ENCODE measurements around the gene TMEM217. TPM values are rescaled to one million over a fixed set of nuclear protein-coding genes. Genes with fewer than 3 reads are reported as not detected.
A peak's percentile ranks its signal among the peaks of the same experiment; 100 is the strongest.

The TMEM217 gene
- total RNA-seq, 2 donors from 2014 or later: 6.8 to 9.3 TPM

GRCh38 chr6:37175332-37176267 is 82.3 kb downstream of the TMEM217 start:
- H3K27ac Mint-ChIP-seq: peak overlapping the region; percentile 99
- no peak for DNase-seq

DNA sequence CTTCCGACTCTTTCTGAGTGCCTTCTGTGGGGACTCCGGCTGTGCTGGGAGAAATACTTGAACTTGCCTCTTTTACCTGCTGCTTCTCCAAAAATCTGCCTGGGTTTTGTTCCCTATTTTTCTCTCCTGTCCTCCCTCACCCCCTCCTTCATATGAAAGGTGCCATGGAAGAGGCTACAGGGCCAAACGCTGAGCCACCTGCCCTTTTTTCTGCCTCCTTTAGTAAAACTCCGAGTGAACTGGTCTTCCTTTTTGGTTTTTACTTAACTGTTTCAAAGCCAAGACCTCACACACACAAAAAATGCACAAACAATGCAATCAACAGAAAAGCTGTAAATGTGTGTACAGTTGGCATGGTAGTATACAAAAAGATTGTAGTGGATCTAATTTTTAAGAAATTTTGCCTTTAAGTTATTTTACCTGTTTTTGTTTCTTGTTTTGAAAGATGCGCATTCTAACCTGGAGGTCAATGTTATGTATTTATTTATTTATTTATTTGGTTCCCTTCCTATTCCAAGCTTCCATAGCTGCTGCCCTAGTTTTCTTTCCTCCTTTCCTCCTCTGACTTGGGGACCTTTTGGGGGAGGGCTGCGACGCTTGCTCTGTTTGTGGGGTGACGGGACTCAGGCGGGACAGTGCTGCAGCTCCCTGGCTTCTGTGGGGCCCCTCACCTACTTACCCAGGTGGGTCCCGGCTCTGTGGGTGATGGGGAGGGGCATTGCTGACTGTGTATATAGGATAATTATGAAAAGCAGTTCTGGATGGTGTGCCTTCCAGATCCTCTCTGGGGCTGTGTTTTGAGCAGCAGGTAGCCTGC is 83.2 kb downstream of the TMEM217 start:
- ATAC-seq (replicated peaks in 1 of 2) (no peak), DNase-seq (no peak)
- peaks cover 39 to 57% of the 10 kb centered on the region in 2 donors for H3K36me3 Mint-ChIP-seq (ENCODE audit: insufficient read depth in 2 of 2)
- peaks cover 60% of the 10 kb centered on the region for H3K4me1 Mint-ChIP-seq (ENCODE audit: low read depth)
- peak overlapping the region; percentile 99 for H3K27ac Mint-ChIP-seq
- no peaks in the 10 kb centered on the region for H3K27me3 Mint-ChIP-seq (ENCODE audit: low read depth)
- H3K9me3 Mint-ChIP-seq: peaks cover 0 to 2% of the 10 kb centered on the region in 2 donors
- H3K4me3 Mint-ChIP-seq: peak overlapping the region; percentile 89 to 98

More at GRCh38 chr6:37175332-37176267, 82.3 kb downstream of the TMEM217 start:
- Mint-ChIP-seq H3K4me3 (peak overlapping the region; percentile 89 to 98), H3K36me3 (ENCODE audit: insufficient read depth in 2 of 2) (peaks cover 39 to 57% of the 10 kb centered on the region in 2 donors), H3K27me3 (ENCODE audit: low read depth) (no peaks in the 10 kb centered on the region), H3K4me1 (ENCODE audit: low read depth) (peaks cover 69% of the 10 kb centered on the region), H3K9me3 (peaks cover 0 to 2% of the 10 kb centered on the region in 2 donors)
- ATAC-seq (replicated peaks in 1 of 2): no peak

- Mint-ChIP-seq H3K4me1 (ENCODE audit: low read depth) (peaks cover 61% of the 10 kb centered on the region), H3K9me3 (peaks cover 0 to 2% of the 10 kb centered on the region in 2 donors)
- no peak for DNase-seq
Measured at GRCh38 chr6:37174196-37174514, 83.8 kb downstream of the TMEM217 start.

GRCh38 chr6:37173493-37174195 is 84.3 kb downstream of the TMEM217 start:
- Mint-ChIP-seq H3K4me3 (peak overlapping the region; percentile 89 to 98), H3K9me3 (peaks cover 0 to 2% of the 10 kb centered on the region in 2 donors), H3K36me3 (ENCODE audit: insufficient read depth in 2 of 2) (peaks cover 41 to 57% of the 10 kb centered on the region in 2 donors), H3K27me3 (ENCODE audit: low read depth) (no peaks in the 10 kb centered on the region), H3K27ac (peak overlapping the region; percentile 99), H3K4me1 (ENCODE audit: low read depth) (peaks cover 63% of the 10 kb centered on the region)
- ATAC-seq (replicated peaks in 1 of 2) (peak; percentile 25 to 31), DNase-seq (peak; percentile 63 to 70)

More at GRCh38 chr6:37174196-37174514, 83.8 kb downstream of the TMEM217 start:
- Mint-ChIP-seq H3K27ac (peak overlapping the region; percentile 99), H3K4me3 (peak overlapping the region; percentile 89 to 98), H3K27me3 (ENCODE audit: low read depth) (no peaks in the 10 kb centered on the region), H3K36me3 (ENCODE audit: insufficient read depth in 2 of 2) (peaks cover 41 to 57% of the 10 kb centered on the region in 2 donors)
- ATAC-seq (replicated peaks in 1 of 2): no peak

DNA sequence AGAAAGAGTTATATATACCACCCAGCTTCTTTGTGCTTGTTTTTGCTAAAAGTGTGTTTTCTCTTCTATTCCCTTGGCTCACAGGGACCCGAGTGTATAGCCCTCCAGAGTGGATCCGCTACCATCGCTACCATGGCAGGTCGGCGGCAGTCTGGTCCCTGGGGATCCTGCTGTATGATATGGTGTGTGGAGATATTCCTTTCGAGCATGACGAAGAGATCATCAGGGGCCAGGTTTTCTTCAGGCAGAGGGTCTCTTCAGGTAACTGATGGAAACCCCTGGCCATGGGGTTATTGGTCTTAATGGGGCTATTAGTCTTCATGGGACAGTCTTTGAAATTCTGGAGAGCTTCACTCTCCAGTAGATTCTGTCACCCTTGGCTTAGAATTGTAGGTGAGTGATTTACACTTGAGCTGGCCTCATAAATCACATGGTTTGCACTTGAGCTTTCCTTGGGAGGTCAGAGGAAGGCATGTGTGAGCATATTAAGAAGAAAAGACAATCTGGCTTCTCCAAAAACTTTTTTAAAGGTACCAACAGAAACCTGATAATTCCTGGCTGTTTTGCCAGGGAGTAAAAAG is 84.9 kb downstream of the TMEM217 start:
- H3K27ac Mint-ChIP-seq: peak overlapping the region; percentile 99
- H3K27me3 Mint-ChIP-seq (ENCODE audit: low read depth): no peaks in the 10 kb centered on the region
- peak overlapping the region; percentile 89 to 98 for H3K4me3 Mint-ChIP-seq
- H3K36me3 Mint-ChIP-seq (ENCODE audit: insufficient read depth in 2 of 2): peaks cover 41 to 57% of the 10 kb centered on the region in 2 donors
- peaks cover 0 to 1% of the 10 kb centered on the region in 2 donors for H3K9me3 Mint-ChIP-seq
- peaks cover 64% of the 10 kb centered on the region for H3K4me1 Mint-ChIP-seq (ENCODE audit: low read depth)
- no peak for DNase-seq
- no peak for ATAC-seq (replicated peaks in 1 of 2)

DNA sequence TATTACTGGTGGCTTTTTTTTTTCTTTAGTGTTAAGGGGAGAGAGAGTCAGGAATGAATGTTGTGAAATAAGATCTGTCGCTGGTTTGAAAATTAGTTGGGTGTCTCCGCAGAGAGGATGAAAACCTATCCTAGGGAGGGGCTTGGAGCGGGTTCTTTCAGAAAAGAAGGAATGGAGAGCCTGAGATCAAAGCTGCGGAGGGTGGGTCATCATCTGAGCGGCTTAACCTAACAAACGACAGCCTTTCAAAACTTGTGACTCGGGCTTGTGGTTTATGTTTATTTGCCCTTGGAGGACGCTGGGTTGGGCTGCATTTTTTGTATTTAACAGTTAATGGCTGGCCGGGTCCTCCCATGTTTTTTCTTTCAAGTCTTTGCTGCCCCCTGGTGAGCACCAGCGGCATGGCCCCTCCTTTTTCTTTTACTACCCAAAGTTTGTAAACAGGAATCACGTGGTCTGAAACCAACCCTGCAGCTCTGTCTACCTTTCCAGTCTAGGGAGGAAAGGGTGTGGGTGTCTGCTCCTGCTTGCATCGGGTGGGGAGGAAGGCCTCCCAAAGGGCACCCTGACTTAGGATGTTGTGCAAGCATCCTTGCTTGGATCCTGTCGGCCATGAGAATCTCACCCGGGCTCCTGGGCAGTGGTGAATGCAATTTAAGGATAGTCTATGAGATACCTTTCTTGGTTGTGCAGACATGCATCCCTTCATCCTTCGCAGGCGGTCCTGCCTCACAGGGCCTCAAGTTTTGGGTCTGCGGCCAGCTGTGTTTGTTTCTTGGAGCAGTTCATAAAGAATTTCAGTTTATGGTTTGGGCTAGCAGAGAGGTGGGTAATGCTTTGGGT is 85.8 kb downstream of the TMEM217 start:
- Mint-ChIP-seq H3K4me1 (ENCODE audit: low read depth) (peaks cover 61% of the 10 kb centered on the region), H3K9me3 (no peaks in the 10 kb centered on the region), H3K27ac (peak overlapping the region; percentile 99), H3K36me3 (ENCODE audit: insufficient read depth in 2 of 2) (peaks cover 41 to 57% of the 10 kb centered on the region in 2 donors), H3K4me3 (peak overlapping the region; percentile 89 to 98), H3K27me3 (ENCODE audit: low read depth) (no peaks in the 10 kb centered on the region)
- DNase-seq (peak; percentile 89 to 92), ATAC-seq (replicated peaks in 1 of 2) (peak; percentile 2 to 8)

- peak overlapping the region; percentile 99 for H3K27ac Mint-ChIP-seq
- DNase-seq (peak; percentile 49 to 54), ATAC-seq (replicated peaks in 1 of 2) (no peak)
- H3K27me3 Mint-ChIP-seq (ENCODE audit: low read depth): no peaks in the 10 kb centered on the region
- no peaks in the 10 kb centered on the region for H3K9me3 Mint-ChIP-seq
- peak overlapping the region; percentile 89 to 98 for H3K4me3 Mint-ChIP-seq
- peaks cover 40 to 54% of the 10 kb centered on the region in 2 donors for H3K36me3 Mint-ChIP-seq (ENCODE audit: insufficient read depth in 2 of 2)
- peaks cover 53% of the 10 kb centered on the region for H3K4me1 Mint-ChIP-seq (ENCODE audit: low read depth)
Measured at GRCh38 chr6:37171201-37171969, 86.6 kb downstream of the TMEM217 start.

DNA sequence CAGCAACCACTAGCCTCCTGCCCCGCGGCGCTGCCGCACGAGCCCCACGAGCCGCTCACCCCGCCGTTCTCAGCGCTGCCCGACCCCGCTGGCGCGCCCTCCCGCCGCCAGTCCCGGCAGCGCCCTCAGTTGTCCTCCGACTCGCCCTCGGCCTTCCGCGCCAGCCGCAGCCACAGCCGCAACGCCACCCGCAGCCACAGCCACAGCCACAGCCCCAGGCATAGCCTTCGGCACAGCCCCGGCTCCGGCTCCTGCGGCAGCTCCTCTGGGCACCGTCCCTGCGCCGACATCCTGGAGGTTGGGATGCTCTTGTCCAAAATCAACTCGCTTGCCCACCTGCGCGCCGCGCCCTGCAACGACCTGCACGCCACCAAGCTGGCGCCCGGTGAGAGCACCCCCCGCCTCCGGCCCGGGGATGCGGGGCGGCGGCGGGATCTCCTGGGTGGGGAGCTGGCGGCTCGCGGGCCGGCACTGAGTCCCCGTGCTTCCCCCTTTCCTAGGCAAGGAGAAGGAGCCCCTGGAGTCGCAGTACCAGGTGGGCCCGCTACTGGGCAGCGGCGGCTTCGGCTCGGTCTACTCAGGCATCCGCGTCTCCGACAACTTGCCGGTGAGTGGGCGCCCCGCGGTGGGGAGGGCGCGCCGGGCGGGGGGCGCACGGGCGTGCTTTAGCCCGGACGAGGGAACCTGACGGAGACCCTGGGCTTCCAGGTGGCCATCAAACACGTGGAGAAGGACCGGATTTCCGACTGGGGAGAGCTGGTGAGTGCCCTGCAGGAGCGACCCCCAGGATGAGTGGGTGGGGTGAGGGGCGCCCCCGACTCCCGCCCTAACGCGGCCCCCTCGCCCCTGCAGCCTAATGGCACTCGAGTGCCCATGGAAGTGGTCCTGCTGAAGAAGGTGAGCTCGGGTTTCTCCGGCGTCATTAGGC is 87.4 kb downstream of the TMEM217 start:
- Mint-ChIP-seq H3K27me3 (ENCODE audit: low read depth) (no peaks in the 10 kb centered on the region), H3K9me3 (no peaks in the 10 kb centered on the region), H3K4me1 (ENCODE audit: low read depth) (peaks cover 45% of the 10 kb centered on the region), H3K27ac (peak overlapping the region; percentile 99), H3K4me3 (peak overlapping the region; percentile 89 to 98), H3K36me3 (ENCODE audit: insufficient read depth in 2 of 2) (peaks cover 40 to 47% of the 10 kb centered on the region in 2 donors)
- ATAC-seq (replicated peaks in 1 of 2) (no peak), DNase-seq (peak; percentile 63 to 65)

DNA sequence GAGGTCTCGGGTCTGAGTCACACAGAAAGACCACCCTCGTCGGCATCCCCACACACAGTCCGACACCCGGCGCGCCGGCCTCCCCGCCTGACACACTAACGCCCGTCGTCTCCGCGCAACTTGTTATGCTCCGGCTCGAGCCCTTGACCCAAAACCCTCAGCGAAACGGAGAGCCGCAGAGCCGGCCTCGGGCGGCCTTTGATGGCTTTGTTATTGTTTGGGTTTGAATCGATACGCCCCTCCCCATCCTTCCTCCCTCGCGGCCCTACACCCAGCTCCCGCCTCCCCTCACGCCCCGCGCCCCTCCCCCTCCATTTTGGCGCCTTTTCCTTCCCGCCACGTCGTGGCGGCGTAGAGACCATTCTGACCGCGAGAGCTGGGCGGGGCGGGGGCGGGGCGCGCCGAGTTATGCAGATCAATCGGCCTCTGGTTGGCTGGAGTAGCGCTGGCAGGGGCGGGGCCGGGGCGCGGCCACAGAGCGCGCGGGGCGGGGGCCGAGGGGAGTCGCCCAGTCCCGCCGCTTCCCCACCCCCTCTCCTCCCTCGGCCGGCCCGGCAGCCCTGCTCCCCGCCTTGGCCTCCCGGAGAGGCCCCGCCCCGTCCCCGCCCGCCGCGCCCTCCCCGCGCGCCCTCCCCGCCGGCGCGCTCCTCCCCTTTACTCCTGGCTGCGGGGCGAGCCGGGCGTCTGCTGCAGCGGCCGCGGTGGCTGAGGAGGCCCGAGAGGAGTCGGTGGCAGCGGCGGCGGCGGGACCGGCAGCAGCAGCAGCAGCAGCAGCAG is 88.3 kb downstream of the TMEM217 start, which contains the start of gene PIM1:
PIM1 (plus strand) TSS at position 657 of the 777 bp plus-strand sequence. CDS start 424 bp downstream, outside the sequence.
- Mint-ChIP-seq H3K4me3 (peak within 1 kb of the TSS; percentile 94 to 99), H3K36me3 (ENCODE audit: insufficient read depth in 2 of 2) (peaks cover 34 to 38% of the 10 kb centered on the region in 2 donors), H3K9me3 (no peaks in the 10 kb centered on the region), H3K4me1 (ENCODE audit: low read depth) (peaks cover 40% of the 10 kb centered on the region), H3K27ac (peak within 1 kb of the TSS; percentile 98), H3K27me3 (ENCODE audit: low read depth) (no peaks in the 10 kb centered on the region)
- DNase-seq (peak; percentile 97), ATAC-seq (replicated peaks in 1 of 2) (peak; percentile 79 to 81)
